HG02943 (cell line): Measurements from ENCODE around the gene METAP2.

ENCODE experiments used
- ATAC-seq: cut with Tn5 transposase; IDR thresholded peaks from one replicate; pipeline ENCODE4 v1.9.1; 2021; ENCODE audit warnings: mild to moderate bottlenecking, low read depth, moderate library complexity; ENCODE audit not compliant: unreplicated experiment

METAP2 gene

DNA sequence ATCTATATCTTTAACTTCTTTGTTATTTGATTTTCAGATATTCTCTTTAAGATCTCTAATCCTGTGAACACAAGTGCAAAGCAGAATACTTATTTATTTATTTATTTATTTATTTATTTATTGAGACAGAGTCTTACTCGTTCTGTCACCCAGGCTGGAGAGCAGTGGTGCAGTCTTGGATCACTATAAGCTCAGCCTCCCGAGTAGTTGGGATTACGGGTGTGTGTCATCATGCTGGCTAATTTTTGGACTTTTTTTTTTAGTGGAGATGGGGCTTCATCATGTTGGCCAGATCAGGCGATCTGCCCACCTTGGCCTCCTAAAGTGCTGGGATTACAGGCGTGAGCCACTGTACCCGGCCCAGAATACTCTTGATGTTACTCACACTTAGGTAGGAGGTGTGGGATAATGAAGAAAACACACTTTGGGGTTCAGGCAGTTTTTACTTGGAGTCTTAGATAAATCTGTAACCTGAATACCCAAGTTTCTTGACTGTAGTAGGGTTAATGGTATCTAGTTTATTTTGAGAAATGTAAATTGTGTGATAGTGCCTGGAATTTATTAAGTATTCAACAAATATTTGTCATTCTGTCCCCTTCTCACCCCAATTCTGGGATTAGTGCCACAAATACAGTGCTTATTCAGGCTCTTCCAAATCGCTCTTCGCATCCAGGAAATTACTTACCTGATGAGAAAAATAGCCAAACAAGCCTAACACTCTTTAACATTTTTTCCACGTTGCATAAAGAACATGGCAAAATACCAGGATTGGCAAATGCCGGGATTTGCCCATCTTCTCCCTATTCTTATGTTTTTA is 33.0 kb downstream of the METAP2 start:
- no peak for ATAC-seq

DNA sequence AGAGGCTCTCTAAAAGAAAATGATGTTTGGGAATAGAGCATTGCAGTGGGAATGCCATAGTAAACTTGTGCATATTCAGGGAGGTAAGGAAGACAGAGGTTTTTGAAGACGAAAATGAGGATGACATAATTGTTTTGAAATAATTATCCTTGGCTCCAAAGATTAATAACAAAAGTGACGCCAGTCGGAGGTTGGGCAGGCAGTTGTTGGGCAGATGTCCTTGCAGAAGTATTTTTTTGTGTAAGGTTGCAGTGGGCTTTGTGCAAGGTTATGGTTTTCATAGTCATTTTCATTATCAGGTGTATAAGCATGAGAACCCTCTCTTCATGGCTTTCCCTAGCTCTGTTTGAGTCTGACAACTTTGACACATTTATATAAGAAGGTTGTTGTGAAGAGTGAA is 35.3 kb downstream of the METAP2 start:
- no peak for ATAC-seq

DNA sequence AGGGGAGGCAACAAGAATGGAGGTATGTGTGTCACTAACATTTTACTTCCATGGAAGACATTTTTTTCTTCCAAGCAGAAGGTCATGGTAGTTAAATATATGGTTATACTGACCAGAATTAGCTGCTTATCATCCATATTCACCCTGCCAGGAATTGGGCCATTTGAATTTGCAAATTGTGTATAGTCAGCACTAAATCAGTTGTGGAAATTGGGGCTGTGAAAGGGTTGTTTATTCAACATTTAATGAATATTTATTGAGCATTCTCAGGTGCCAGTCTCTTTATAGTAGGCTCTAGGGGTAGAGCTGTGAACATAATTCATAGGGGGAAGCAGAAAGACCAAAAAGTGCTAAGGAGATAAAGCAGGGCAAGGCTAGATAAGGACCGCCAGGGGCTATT is 38.0 kb downstream of the METAP2 start:
- no peak for ATAC-seq

DNA sequence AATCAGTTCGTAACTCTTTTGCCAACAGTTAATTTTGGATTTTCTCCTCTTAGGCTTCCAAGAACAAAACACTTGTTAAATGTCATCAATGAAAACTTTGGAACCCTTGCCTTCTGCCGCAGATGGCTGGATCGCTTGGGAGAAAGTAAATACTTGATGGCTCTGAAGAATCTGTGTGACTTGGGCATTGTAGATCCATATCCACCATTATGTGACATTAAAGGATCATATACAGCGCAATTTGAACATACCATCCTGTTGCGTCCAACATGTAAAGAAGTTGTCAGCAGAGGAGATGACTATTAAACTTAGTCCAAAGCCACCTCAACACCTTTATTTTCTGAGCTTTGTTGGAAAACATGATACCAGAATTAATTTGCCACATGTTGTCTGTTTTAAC is 39.6 kb downstream of the METAP2 start:
- no peak for ATAC-seq

DNA sequence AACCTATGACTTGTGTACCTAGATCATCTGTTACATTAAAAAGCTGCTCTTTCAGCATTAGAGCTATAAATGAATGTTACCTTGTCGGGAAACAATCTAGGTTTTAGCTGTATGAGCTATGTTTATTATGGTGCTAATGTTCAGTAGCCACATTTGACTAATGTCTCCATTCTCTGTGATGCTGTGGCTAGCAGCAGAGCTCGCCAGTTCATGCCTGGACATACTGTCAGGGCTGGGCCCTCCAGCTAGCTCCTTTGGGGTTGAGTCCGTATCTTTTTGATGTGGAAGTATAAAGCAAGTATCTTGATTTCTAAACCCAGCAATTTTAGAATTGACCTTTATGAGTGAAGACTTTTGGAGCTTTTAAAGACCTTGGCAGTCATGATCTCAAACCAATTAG is 41.2 kb downstream of the METAP2 start:
- no peak for ATAC-seq

DNA sequence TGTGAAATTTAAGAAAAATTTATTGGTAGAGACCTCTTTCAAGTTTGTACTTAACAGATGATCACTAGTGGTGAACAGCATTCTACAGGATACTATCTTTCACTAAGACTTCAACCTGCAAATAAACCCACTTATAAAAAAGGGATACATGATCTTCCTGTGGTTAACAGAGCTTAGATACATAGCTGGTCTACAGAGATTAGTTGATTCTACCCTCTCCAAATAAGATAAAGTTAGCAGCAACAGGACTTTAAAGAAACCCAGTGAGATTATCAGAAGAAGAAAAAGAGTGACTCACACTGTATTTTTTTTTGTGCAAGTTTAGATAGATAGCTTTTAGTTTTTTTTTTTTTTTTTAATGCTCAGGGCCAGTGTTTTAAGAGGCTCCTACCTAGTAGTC is 42.8 kb downstream of the METAP2 start:
- ATAC-seq = no peak

DNA sequence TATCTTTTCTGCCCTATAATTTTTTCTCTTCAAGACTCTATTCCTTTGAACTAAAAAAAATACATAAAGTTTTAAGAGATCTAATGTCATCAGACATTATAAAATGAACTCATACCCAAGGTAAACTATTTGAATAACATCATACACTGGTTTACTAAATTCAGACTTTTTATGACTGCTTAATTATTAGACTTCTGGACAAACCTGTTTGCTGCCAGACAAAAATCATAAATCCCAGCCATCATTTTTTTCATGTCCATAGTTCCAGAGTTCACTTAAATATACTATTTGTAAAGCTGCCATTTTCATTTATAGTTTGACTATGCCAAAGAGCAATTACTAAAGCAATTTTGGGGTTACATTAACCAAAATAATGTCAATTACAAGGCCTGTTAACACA is 43.3 kb downstream of the METAP2 start:
- no peak for ATAC-seq

DNA sequence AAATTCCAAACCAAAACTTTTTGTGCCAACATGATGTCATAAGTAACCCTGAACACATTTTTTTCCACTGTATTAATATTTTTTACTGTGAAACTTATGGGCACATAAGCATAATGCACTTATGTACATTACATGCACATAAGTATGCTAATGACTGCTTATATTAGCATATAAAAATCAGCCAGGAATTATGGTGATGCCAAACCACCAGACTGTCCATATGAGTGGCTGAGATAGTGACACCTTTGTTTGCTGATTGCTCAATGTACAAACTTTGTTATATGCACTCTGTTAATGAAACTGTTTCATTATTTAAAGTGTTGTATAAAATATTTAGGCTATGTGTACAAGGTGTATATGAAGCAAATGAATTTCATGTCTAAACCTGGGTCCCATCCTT is 45.0 kb downstream of the METAP2 start:
- ATAC-seq = no peak

DNA sequence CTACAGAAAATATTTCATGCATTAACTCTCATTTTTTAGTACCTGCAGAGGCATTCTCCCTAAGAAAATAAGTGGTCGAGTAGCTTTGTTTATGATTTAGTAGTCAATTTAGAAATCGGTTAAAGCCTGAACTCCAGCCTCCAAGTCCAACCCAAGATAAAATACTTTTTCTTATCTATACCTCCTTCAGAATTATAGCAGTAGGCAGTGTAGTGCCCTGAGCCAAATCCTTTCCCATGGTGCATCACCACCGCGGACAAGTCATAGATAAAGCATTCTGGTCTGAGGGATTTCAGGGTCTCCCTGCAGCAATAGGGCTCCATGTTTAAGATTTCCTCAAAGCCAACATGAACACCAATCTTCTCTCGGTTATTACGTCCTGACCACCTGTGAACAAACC is 46.9 kb downstream of the METAP2 start:
- ATAC-seq = no peak

DNA sequence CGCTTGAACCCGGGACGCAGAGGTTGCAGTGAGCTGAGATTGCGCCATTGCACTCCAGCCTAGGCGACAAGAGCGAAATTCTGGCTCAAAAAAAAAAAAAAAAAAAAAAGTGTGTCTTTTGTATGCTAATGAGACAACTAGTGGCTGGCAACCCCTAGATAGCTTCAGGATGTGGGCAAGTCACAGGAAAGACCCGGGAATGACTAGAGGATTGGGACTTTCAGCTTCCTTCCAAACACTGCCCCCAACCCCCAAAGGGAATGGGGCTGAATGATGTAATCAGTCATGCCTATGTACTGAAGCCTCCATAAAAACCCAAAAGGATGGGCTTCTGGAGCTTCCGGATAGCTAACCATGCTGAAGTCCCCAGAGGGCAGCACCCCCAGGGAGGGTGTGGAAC is 48.7 kb downstream of the METAP2 start:
- ATAC-seq = no peak

DNA sequence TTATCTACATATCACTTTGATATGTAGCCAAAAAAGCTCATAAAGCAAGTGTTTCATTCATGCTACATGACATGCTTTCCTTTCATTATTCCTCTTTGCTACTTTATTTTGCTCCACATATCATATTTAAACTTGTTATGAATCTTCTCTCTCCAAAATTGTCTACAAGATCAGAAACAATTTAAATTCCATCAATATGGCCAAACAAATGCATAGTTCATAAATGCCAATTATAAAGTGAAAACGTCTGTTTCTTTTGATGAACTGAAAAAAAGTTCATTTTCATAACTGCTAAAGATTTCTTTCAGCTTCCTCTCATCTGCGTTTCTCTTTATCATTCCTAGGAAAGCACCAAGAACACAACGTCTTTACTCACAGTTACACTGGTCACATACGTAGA is 54.5 kb downstream of the METAP2 start:
- no peak for ATAC-seq

DNA sequence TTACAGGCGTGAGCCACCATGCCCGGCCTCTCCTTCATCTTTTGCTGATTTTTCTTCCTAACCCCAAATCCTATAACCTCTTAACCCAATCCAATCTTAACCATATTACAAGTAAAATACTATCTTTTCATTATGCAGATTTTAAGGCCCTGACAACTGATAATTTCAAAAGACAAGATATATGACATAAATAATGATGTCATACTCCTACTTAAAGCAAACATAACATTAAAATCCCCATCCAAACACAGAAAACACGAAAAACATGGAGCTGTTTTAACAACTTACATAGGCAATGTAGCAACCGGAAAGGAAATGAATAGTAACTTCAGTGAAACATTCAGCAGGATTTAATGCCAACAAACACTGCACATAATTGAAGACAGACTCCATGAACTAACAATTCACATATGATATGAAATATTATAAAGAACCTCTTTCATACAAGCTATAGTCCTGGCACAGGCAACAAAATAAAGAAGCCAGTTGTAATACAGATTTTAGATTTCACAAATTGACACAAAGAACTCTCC is 55.8 kb downstream of the METAP2 start:
- ATAC-seq = no peak

DNA sequence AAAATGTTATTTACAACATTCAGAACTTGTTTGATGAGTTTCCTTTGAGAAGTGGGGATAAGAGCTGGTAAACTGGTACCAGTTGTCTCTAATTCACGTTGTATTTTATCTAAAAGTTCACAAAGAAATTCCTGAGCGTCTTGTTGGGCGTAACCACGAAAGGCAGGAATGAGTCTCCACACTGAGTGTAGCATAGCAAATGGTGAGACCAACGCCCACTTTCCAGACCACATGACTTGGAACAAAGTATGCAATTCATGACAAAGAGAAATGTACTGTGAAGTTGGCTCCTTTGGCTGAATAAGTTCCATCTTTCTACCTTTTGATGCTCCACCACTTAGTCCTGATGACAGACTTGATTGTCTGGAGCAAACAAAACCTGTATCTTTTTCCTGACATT is 58.9 kb downstream of the METAP2 start:
- ATAC-seq = no peak

DNA sequence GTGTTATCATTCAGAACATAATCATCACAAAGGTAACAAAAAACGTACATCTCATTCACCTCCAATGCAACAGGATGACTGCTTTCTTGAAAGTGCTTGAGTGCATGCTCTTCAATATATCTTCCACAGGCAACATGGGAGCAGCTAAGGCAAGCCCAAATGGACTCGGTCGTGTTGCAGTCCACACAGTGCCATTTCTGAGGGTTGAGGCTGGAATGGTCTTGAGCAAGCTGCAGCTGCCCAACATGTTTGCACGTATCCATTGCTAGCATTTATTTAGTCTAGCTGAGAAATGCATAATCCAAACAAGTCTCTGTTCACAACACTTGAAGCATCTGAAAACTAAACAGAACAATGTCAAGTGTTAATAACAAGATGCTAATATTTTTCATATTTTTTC is 60.0 kb downstream of the METAP2 start:
- no peak for ATAC-seq

DNA sequence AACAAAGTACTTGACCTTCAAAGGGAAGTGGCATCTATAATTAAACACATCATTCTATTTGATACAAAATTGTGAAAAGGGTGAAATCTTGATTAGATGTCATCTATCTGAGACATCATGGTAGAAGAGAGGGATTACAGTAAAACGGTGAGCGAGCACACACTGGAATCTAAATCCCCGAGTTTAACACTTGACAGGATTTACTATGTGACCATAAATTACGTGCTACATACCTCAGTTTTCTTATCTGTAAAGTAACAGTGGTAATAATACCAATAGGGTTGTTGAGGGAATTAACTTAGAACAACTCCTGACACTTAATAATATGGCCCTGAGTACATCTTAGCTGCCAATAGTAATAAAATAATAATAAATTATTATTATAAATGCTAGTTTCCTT is 64.1 kb downstream of the METAP2 start:
- no peak for ATAC-seq

DNA sequence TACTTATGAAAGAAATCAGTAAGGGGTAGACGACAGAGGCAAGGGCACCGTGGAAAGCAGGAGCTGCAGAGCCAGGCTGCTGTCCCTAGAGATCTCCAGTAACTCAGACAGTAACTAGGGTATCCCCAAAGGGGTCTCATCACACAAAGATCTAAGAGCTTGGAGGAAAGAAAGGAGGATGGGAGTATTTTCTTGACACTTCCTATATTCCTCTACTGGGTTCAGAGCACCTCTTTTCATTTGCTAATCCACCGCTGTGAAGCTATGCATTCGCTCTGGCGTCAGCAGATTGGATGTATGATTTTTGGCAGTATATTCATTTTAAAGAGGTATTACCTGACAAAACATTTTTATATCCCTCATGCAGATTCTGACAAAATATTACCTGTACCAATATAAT is 64.7 kb downstream of the METAP2 start:
- ATAC-seq = no peak

DNA sequence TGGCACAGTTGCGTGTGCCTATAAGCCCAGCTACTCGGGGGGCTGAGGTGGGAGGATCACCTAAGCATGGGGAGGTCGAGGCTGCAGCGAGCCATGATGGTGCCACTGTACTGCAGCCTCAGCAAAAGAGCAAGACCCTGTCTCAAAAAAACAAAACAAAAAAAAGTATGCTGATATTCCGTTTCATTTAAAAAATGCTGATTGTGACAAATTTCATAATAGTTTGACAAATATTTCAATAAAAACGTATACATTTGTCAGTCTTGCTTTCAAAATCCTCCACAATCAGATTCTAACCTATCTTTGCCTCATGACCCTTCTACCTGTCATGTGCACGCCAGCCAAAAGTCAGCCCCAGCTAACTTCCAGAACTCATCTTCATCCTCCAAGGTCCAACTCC is 67.5 kb downstream of the METAP2 start:
- ATAC-seq = no peak

DNA sequence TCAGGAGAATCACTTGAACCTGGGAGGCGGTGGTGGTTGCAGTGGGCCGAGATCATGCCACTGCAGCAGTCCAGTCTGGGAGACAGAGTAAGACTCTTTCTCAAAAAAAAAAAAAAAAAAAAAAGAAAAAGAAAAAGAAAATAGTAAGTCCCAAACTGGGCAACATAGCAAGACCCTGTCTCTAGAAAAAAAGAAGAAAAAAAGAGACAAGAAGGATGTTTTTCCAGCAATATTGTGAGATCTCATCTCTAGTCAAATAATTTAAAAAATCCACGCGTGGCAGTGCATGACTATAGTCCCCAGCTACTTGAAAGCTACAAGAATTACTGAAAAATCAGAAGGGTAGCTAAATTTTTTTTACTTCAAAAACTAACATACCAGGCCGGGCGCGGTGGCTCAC is 69.4 kb downstream of the METAP2 start:
- ATAC-seq = no peak

DNA sequence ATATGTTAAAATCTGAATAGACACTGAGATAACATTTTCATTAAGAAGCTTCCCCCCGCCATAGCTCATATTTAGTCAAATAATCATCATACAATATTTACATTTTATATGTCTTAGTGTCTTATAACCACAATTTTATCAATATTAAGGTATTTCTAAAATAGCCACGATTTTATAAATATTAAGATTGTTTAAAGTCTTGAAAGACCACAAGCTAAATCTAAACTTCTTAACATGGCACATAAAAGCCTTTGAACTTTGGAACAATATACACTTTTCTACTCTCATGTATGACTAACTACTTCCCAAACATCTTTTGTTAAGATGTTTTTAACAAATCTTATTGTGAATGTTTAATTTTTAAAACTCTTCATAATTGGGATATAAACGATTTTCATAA is 70.8 kb downstream of the METAP2 start:
- no peak for ATAC-seq

DNA sequence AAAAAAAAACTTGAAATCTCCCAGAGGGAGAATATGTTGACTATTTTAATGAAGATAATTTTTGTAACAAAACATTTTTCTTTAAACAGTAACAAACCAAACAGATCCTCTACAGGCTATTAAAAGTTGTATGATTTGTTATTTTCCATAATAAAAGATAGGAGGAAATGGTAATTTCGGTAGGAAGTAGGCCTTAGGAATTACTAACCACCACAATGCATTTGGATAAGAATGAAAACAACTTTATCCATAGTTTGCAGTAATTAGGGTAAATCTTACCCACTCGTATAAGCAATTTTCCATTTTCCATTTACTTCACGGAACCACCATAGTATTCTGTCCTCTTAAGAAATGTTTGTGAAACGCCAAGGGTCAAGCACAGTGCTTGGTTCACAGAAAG is 71.4 kb downstream of the METAP2 start:
- ATAC-seq = no peak

DNA sequence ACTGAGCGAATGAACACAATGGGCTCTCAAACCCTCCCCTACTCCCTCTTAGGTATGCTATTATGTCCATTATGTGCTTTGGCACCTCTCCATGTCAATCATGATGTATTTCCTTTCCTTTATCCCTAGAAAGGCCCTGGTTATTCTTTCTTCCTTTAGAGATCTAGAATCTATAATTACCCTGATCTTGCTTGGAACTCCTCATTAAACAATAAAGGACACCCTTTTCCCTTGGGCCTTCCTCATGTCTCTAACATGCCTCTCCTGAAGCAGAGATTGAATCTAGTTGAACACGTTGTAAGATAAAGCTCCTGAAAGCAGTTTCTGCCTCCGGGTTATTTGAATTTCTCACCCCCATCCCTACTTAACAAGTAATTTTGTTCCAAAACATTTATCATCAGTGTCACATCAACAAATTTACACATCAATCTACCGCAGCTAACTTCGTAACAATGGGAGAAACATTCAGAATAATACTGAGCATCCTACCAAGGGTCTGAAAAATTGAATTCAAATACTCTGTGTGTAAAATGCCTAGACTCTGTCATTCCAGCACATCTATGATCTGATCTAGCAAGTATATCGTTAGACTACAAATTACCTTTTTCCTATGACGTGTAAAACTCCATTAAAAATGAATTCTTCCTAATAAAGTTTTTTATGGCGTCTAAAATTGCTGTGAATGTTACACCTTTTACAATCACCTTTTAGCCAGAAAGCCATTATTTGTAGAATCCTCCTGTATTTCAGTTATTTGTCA is 72.0 kb downstream of the METAP2 start:
- ATAC-seq = no peak

DNA sequence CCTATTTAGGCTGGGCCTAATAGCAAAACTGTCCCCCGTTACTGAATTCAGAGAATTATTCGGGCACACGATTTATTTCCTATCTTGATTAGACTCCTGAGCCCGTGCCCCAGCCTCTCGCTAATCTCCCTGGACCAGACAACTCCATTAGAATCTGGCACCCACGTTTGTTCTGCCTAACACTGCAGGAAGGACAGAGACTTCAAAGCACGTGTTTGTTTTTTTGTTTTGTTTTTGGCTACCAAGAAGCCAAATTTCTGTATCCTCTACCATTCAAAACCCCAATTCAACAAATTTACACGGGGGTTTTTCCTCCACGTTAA is 72.5 kb downstream of the METAP2 start:
- no peak for ATAC-seq
